ENCODE data around the gene FDXR. TPM values are rescaled to one million over a fixed set of nuclear protein-coding genes. Genes with fewer than 3 reads are reported as not detected.

The FDXR gene
- total and polyA plus RNA-seq, 12 donors, result 159 to 835 (median 444) TPM

DNA sequence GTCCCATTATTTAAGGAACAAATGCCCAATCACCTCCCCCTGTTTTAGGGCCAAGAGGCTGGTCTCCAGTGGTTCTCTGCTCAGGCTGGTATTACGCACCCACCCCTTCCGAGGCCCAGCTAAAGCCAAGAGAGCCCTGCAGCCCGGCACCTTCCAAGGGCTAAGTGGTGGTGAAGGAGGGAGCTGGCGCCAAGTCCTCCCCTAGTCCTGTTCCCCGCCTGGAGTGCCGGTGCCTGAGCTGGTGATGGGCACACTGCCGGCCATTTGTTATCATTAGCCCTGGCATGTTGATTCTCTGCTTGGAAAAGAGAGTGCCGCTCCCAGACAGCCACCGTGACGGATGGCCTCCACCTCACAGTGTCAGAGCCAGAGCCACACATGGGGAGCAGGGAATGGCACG lies 45.0 kb downstream of the FDXR start:
- TF ChIP-seq POLR2A (IDR thresholded peaks at IDR 0.05), result no peak
- TF ChIP-seq, protein P1, sequence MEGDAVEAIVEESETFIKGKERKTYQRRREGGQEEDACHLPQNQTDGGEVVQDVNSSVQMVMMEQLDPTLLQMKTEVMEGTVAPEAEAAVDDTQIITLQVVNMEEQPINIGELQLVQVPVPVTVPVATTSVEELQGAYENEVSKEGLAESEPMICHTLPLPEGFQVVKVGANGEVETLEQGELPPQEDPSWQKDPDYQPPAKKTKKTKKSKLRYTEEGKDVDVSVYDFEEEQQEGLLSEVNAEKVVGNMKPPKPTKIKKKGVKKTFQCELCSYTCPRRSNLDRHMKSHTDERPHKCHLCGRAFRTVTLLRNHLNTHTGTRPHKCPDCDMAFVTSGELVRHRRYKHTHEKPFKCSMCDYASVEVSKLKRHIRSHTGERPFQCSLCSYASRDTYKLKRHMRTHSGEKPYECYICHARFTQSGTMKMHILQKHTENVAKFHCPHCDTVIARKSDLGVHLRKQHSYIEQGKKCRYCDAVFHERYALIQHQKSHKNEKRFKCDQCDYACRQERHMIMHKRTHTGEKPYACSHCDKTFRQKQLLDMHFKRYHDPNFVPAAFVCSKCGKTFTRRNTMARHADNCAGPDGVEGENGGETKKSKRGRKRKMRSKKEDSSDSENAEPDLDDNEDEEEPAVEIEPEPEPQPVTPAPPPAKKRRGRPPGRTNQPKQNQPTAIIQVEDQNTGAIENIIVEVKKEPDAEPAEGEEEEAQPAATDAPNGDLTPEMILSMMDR (IDR thresholded peaks at IDR 0.05), result no peak
- Histone ChIP-seq H3K27ac (no peak overlapping the region), H3K27me3 (no peaks in the 10 kb centered on the region), H3K4me3 (no peak overlapping the region), H3K9me3 (replicated peaks in 1 of 3) (no peaks in the 10 kb centered on the region), H3K36me3 (replicated peaks in 1 of 2) (no peaks in the 10 kb centered on the region), H3K4me1 (replicated peaks in 1 of 2) (no peaks in the 10 kb centered on the region)
- no peak for DNase-seq
- intact Hi-C loops (cut with DNase I), result no loop called here
- WGBS, 4 donors, result 93 to 94% (median 93%) methylated on average over 10 to 11 of the region's 11 CpGs

DNA sequence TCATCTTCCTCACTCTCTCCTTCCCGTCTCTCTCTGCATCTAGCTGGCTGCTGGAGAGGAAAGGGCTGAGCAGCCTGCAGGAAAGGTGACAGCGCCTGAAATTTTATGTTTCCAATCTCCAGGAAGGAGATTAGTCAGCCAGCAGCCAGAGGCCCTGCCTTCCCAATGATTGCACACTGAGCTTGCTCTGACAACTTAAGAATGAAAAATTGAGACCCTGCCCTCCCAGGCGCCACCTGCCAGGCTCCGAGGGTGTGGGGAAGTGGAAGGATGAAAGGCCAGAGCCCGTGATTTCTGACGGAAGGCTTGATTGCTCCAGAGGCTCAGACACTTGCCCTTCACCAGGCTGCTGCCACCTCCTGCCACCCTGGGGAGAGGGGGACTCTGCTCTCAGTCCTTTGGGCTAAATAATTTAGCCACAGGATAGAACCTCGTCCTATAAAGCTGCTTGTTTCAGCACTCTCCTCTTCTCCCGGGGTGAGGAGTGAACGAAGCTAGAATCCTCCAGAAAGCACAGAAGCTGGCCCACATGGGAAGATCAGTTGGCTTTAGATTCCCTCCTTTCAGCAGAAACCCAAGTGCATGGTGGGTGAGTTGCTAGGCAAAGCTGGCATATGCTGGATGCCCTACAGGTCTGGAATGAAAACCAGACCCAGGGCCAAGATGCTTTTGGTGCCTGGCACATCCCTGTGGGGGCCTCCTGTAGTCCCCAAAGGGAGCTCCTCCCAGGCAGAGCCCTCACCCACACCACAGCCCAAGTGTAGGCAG lies 46.7 kb downstream of the FDXR start:
- no peaks in the 10 kb centered on the region for H3K4me1 ChIP-seq (replicated peaks in 1 of 2)
- intact Hi-C loops (cut with DNase I), result no loop called here
- DNase-seq, result no peak
- TF ChIP-seq, protein P1 (IDR thresholded peaks at IDR 0.05), result no peak
- TF ChIP-seq POLR2A (IDR thresholded peaks at IDR 0.05), result no peak
- no peaks in the 10 kb centered on the region for H3K27me3 ChIP-seq
- H3K27ac ChIP-seq, result no peak overlapping the region
- WGBS, 4 donors, result 82 to 96% (median 86%) methylated on average over 9 of the region's 9 CpGs
- H3K9me3 ChIP-seq (replicated peaks in 1 of 3), result no peaks in the 10 kb centered on the region
- H3K36me3 ChIP-seq (replicated peaks in 1 of 2), result no peaks in the 10 kb centered on the region
- no peak overlapping the region for H3K4me3 ChIP-seq

DNA sequence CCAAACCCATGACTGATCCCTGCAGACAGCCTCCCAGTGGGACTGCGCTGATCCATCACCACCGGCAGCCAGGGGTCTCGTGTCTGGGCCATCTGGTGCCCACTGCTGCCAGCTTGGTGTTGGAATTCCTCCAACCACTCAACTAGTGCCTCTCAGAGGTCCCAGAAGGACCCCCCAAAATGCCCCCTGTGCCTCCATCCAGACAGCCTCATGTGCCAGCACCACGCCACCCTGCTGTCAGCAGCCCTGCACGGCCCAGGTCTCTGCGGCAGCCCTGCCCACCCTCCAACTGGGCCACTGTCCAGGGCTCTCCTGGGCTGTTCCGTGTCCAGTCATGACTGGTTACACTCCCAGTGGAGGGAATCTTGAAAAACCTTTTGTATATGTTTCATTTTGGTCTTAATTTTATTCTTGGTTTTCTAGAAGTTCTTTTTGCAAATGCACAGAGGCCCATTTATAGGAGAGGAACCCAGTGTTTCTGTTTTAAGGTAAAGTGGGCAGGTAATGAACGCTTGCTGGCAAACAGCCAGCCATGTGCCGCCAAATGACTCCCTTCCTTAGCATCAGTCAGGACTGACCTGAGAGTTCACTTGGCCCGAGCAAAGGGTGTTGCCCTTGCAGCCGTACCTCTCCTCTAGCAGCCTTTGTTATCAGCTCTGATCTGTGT lies 47.7 kb downstream of the FDXR start:
- TF ChIP-seq, protein P1 (IDR thresholded peaks at IDR 0.05), result no peak
- TF ChIP-seq POLR2A (IDR thresholded peaks at IDR 0.05), result no peak
- no peaks in the 10 kb centered on the region for H3K4me1 ChIP-seq (replicated peaks in 1 of 2)
- intact Hi-C loops (cut with DNase I), result no loop called here
- WGBS, 4 donors, result 81 to 90% (median 85%) methylated on average over 3 to 11 of the region's 11 CpGs
- no peaks in the 10 kb centered on the region for H3K9me3 ChIP-seq (replicated peaks in 1 of 3)
- H3K4me3 ChIP-seq, result no peak overlapping the region
- H3K27ac ChIP-seq, result no peak overlapping the region
- no peaks in the 10 kb centered on the region for H3K36me3 ChIP-seq (replicated peaks in 1 of 2)
- no peaks in the 10 kb centered on the region for H3K27me3 ChIP-seq
- no peak for DNase-seq

DNA sequence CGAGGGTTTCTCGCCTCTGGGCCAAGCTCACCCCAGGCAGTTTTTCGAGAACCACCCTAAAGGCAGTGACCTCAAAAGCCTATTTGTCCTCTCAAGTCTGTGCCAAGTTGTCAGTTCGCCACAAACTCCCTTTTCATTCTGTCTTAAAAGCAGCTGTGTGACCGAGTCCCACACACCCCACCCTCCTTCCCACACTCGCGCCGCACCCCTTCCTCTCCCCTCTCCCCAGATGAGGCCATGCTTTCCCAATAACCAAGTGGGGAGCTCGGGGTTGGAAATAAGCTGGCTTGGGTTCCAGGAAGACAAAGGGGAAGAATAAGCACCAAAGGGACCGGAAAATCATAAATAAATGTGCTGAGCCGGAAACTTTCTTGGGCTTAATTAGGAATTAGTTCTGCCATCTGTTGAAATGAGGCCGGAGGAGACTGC lies 49.8 kb downstream of the FDXR start:
- peak overlapping the region in 1 of 5 donors; percentile 41 for H3K27ac ChIP-seq
- H3K27me3 ChIP-seq, result no peaks in the 10 kb centered on the region
- H3K9me3 ChIP-seq (replicated peaks in 1 of 3), result no peaks in the 10 kb centered on the region
- WGBS, 4 donors, result 76 to 84% (median 79%) methylated on average over 10 to 12 of the region's 12 CpGs
- no peaks in the 10 kb centered on the region for H3K4me1 ChIP-seq (replicated peaks in 1 of 2)
- H3K36me3 ChIP-seq (replicated peaks in 1 of 2), result no peaks in the 10 kb centered on the region
- intact Hi-C loops (cut with DNase I), result no loop called here
- TF ChIP-seq POLR2A (IDR thresholded peaks at IDR 0.05), result no peak
- TF ChIP-seq, protein P1 (IDR thresholded peaks at IDR 0.05), result no peak
- DNase-seq, result peak in 1 of 7 donors; percentile 37
- no peak overlapping the region for H3K4me3 ChIP-seq

All from adrenal gland (tissue), 12 donors.